Liver (tissue), 9 donors: ENCODE results near the gene ATG16L1. TPM values are rescaled to one million over a fixed set of nuclear protein-coding genes. Genes with fewer than 3 reads are reported as not detected.

Source experiments
- DNase-seq: peaks from one replicate; pipeline ENCODE4 v3.0.0-alpha.2; 2017; ENCODE audit warnings: low spot score
- H3K27ac ChIP-seq, 2 donors: one replicate each; pipeline ENCODE4 v1.7.0; 2013; ENCODE audit warnings: inconsistent platforms in 2 of 2, low read length in 2 of 2, control low read depth in 1 of 2, low read depth in 1 of 2, mild to moderate bottlenecking in 1 of 2
- H3K27me3 ChIP-seq, 4 donors: one replicate each; pipeline versions ENCODE4 v1.6.1 to v1.7.0; 2013; ENCODE audit warnings: low read length in 3 of 4, inconsistent platforms in 1 of 4, mild to moderate bottlenecking in 1 of 4, moderate library complexity in 1 of 4; ENCODE audit not compliant: control insufficient read depth in 4 of 4, insufficient read depth in 4 of 4
- H3K36me3 ChIP-seq, 4 donors: one replicate each; pipeline versions ENCODE4 v1.6.1 to v1.7.0; 2013; ENCODE audit warnings: low read length in 3 of 4, mild to moderate bottlenecking in 3 of 4, low read depth in 1 of 4, moderate library complexity in 1 of 4; ENCODE audit not compliant: control insufficient read depth in 4 of 4, insufficient read depth in 3 of 4
- H3K4me1 ChIP-seq, 4 donors: one replicate each; pipeline versions ENCODE4 v1.6.1 to v1.7.0; 2013; ENCODE audit warnings: low read length in 3 of 4, mild to moderate bottlenecking in 3 of 4, moderate library complexity in 1 of 4; ENCODE audit not compliant: control insufficient read depth in 4 of 4, insufficient read depth in 4 of 4
- H3K4me3 ChIP-seq, 3 donors: one replicate each; pipeline versions ENCODE4 v1.6.1 to v1.7.0; 2013; ENCODE audit warnings: low read length in 3 of 3, control low read depth in 1 of 3, low read depth in 1 of 3, mild to moderate bottlenecking in 1 of 3
- H3K9ac ChIP-seq, 2 donors: one replicate each; pipeline ENCODE4 v1.7.0; 2013; ENCODE audit warnings: low read length in 2 of 2, mild to moderate bottlenecking in 2 of 2, moderate library complexity in 2 of 2, control low read depth in 1 of 2, low read depth in 1 of 2
- H3K9me3 ChIP-seq, 4 donors: one replicate each; pipeline versions ENCODE4 v1.6.1 to v1.7.0; 2013; ENCODE audit warnings: low read length in 3 of 4; ENCODE audit not compliant: control insufficient read depth in 4 of 4
- EGR1 ChIP-seq, 2 donors: IDR thresholded peaks; 2 replicates each; pipeline ENCODE4 v1.6.1; 2016 to 2018; ENCODE audit warnings: antibody characterized with exemption in 2 of 2, low read depth in 2 of 2
- FOXA2 ChIP-seq: IDR thresholded peaks from 2 replicates; pipeline ENCODE4 v1.6.1; 2016; ENCODE audit warnings: antibody characterized with exemption
- GABPA ChIP-seq, 2 donors: IDR thresholded peaks in 1 of 2; conservative IDR thresholded peaks in 1 of 2; 2 replicates each; pipeline ENCODE4 v1.6.1; 2016; ENCODE audit warnings: antibody characterized with exemption in 2 of 2, mild to moderate bottlenecking in 1 of 2, moderate library complexity in 1 of 2
- HNF4A ChIP-seq, 2 donors: conservative IDR thresholded peaks; 2 replicates each; pipeline ENCODE4 v1.6.1; 2016; ENCODE audit warnings: antibody characterized with exemption in 2 of 2, mild to moderate bottlenecking in 2 of 2
- HNF4G ChIP-seq: IDR thresholded peaks from 2 replicates; pipeline ENCODE4 v1.6.1; 2016; ENCODE audit warnings: antibody characterized with exemption
- JUND ChIP-seq, 2 donors: IDR thresholded peaks; 2 replicates each; pipeline ENCODE4 v1.6.1; 2016; ENCODE audit warnings: antibody characterized with exemption in 2 of 2
- NR2F2 ChIP-seq: IDR thresholded peaks from 2 replicates; pipeline ENCODE4 v1.6.1; 2016; ENCODE audit warnings: antibody characterized with exemption
- REST ChIP-seq: IDR thresholded peaks from 2 replicates; pipeline ENCODE4 v1.6.1; 2016; ENCODE audit warnings: antibody characterized with exemption, mild to moderate bottlenecking
- RXRA ChIP-seq, 2 donors: IDR thresholded peaks; 2 replicates each; pipeline ENCODE4 v1.6.1; 2017 to 2018; ENCODE audit warnings: antibody characterized with exemption in 2 of 2, mild to moderate bottlenecking in 1 of 2
- TAF1 ChIP-seq: conservative IDR thresholded peaks from 2 replicates; pipeline ENCODE4 v1.6.1; 2016; ENCODE audit warnings: antibody characterized with exemption, mild to moderate bottlenecking
- YY1 ChIP-seq: IDR thresholded peaks from 2 replicates; pipeline ENCODE4 v1.6.1; 2016; ENCODE audit warnings: antibody characterized with exemption, mild to moderate bottlenecking
- WGBS: extraction: QIAGEN DNeasy Blood & Tissue Kit; methylation state at CpG from one replicate; pipeline ENCODE4 v1.1.7; 2013; 5-methylcytosine and 5-hydroxymethylcytosine counted together
- polyA plus RNA-seq, 2 donors: library from polyadenylated mRNA; stranded (reverse) in 1 of 2; unstranded in 1 of 2; fragments of 200-250 nt in 1 of 2; fragments of >200 nt in 1 of 2; fragmentation: Nextera tagmentation in 1 of 2; extraction: Ambion mirVana in 1 of 2; gene quantifications; one replicate each; pipeline versions ENCODE4 v1.2.1 to v1.2.3, GENCODE V29; 2013 to 2015
- total RNA-seq, 2 donors: library from RNA; depleted of rRNA; stranded (reverse); fragments of >200 nt; gene quantifications; one replicate each; pipeline ENCODE4 v1.2.3, GENCODE V29; 2014
- TF ChIP-seq, protein P1 (sequence below): IDR thresholded peaks from 2 replicates; pipeline ENCODE4 v1.6.1; 2016; ENCODE audit warnings: antibody characterized with exemption
- TF ChIP-seq, protein P2 (sequence below): IDR thresholded peaks from 2 replicates; pipeline ENCODE4 v1.6.1; 2016; ENCODE audit warnings: antibody characterized with exemption
- TF ChIP-seq, protein P3 (sequence below): IDR thresholded peaks from 2 replicates; pipeline ENCODE4 v1.6.1; 2016; ENCODE audit warnings: antibody characterized with exemption
- donor health status: healthy.
- donor health status: healthy.
- donor health status: healthy.
- donor health status: healthy.
- donor health status: healthy.

Gene ATG16L1
- total and polyA plus RNA-seq, 4 donors, result 6.4 to 22.8 (median 15.7) TPM

DNA sequence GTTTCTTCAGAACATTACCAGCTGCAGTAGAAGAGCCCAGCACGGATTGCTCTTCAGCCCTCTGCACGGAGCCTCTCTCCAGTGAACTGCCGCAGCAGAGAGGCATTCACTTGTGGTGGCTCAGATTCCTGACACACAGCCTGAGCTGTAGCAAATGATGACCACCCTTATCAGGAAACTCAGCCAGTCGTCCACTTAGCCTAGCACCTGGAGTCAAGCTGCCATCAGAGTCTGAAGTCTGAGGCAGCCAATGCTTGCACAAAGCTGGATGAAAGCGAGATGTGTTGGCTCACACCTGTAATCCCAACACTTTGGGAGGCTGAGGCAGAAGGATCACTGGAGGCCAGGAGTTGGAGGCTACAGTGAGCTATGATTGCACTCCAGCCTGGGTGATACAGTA lies 44.4 kb downstream of the ATG16L1 start:
- Histone ChIP-seq H3K4me3 (no peak overlapping the region), H3K27me3 (no peaks in the 10 kb centered on the region), H3K27ac (no peak overlapping the region), H3K9ac (no peak overlapping the region), H3K9me3 (no peaks in the 10 kb centered on the region), H3K36me3 (peaks cover 12 to 52% (median 39%) of the 10 kb centered on the region in 4 donors), H3K4me1 (peaks cover 0 to 7% (median 0%) of the 10 kb centered on the region in 4 donors)
- no peak for DNase-seq
- 96% methylated on average over 5 of the region's 5 CpGs for WGBS
- no peak for TF ChIP-seq FOXA2
- TF ChIP-seq HNF4A (conservative IDR thresholded peaks at IDR 0.05), result no peak
- no peak for TF ChIP-seq GABPA (IDR thresholded peaks at IDR 0.05 in 1 of 2, conservative IDR thresholded peaks at IDR 0.05 in 1 of 2)

- WGBS, result 71% methylated on average over 7 of the region's 7 CpGs
- Histone ChIP-seq H3K9ac (no peak overlapping the region), H3K27ac (no peak overlapping the region), H3K4me1 (peaks cover 0 to 7% (median 0%) of the 10 kb centered on the region in 4 donors), H3K9me3 (no peaks in the 10 kb centered on the region), H3K4me3 (no peak overlapping the region), H3K36me3 (peaks cover 8 to 40% (median 28%) of the 10 kb centered on the region in 4 donors), H3K27me3 (no peaks in the 10 kb centered on the region)
- TF ChIP-seq NR2F2, result no peak
- TF ChIP-seq, protein P1, sequence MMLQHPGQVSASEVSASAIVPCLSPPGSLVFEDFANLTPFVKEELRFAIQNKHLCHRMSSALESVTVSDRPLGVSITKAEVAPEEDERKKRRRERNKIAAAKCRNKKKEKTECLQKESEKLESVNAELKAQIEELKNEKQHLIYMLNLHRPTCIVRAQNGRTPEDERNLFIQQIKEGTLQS, result no peak
- TF ChIP-seq HNF4G, result no peak
- TF ChIP-seq GABPA (IDR thresholded peaks at IDR 0.05 in 1 of 2, conservative IDR thresholded peaks at IDR 0.05 in 1 of 2), result no peak
- TF ChIP-seq REST, result no peak
- TF ChIP-seq, protein P2, sequence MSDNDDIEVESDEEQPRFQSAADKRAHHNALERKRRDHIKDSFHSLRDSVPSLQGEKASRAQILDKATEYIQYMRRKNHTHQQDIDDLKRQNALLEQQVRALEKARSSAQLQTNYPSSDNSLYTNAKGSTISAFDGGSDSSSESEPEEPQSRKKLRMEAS, result no peak
- TF ChIP-seq HNF4A (conservative IDR thresholded peaks at IDR 0.05), result no peak
- TF ChIP-seq JUND (IDR thresholded peaks at IDR 0.05), result no peak
- no peak for TF ChIP-seq RXRA (IDR thresholded peaks at IDR 0.05)
- no peak for TF ChIP-seq FOXA2
- TF ChIP-seq YY1, result no peak
- TF ChIP-seq, protein P3, sequence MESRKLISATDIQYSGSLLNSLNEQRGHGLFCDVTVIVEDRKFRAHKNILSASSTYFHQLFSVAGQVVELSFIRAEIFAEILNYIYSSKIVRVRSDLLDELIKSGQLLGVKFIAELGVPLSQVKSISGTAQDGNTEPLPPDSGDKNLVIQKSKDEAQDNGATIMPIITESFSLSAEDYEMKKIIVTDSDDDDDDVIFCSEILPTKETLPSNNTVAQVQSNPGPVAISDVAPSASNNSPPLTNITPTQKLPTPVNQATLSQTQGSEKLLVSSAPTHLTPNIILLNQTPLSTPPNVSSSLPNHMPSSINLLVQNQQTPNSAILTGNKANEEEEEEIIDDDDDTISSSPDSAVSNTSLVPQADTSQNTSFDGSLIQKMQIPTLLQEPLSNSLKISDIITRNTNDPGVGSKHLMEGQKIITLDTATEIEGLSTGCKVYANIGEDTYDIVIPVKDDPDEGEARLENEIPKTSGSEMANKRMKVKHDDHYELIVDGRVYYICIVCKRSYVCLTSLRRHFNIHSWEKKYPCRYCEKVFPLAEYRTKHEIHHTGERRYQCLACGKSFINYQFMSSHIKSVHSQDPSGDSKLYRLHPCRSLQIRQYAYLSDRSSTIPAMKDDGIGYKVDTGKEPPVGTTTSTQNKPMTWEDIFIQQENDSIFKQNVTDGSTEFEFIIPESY, result no peak
- TF ChIP-seq TAF1, result no peak
- TF ChIP-seq EGR1 (IDR thresholded peaks at IDR 0.05; ENCODE audit: low read depth in 2 of 2), result no peak
- no peak for DNase-seq
Measured at GRCh38 chr2:233297076-233297475, 45.6 kb downstream of the ATG16L1 start.
